Measurements from ENCODE around the gene ST8SIA6.

Gene ST8SIA6

GRCh38 chr10:17474595-17475323, 20.4 kb upstream of the ST8SIA6 start:
- in situ Hi-C loops (cut with HindIII; ENCODE audit: low pct_unique_long_range_greater_than_20kb, low sequenced_read_pairs), result no loop called here
- TF ChIP-seq JUND (IDR thresholded peaks at IDR 0.05; ENCODE audit: low read depth), result no peak
- DNase-seq (ENCODE audit: low read depth in 1 of 2, low spot score in 1 of 2), result peak in 1 of 2 experiments; percentile 76

- TF ChIP-seq JUND (IDR thresholded peaks at IDR 0.05; ENCODE audit: low read depth), result no peak
- in situ Hi-C loops (cut with HindIII; ENCODE audit: low pct_unique_long_range_greater_than_20kb, low sequenced_read_pairs), result no loop called here
- DNase-seq (ENCODE audit: low read depth in 1 of 2, low spot score in 1 of 2), result no peak
These were observed 19.0 kb upstream of the ST8SIA6 start for GRCh38 chr10:17473228-17473950.

GRCh38 chr10:17472481-17473227, 18.3 kb upstream of the ST8SIA6 start:
- DNase-seq (ENCODE audit: low read depth in 1 of 2, low spot score in 1 of 2), result no peak
- TF ChIP-seq JUND (IDR thresholded peaks at IDR 0.05; ENCODE audit: low read depth), result no peak
- in situ Hi-C loops (cut with HindIII; ENCODE audit: low pct_unique_long_range_greater_than_20kb, low sequenced_read_pairs), result no loop called here

- in situ Hi-C loops (cut with HindIII; ENCODE audit: low pct_unique_long_range_greater_than_20kb, low sequenced_read_pairs), result no loop called here
- TF ChIP-seq JUND (IDR thresholded peaks at IDR 0.05; ENCODE audit: low read depth), result no peak
- DNase-seq (ENCODE audit: low read depth in 1 of 2, low spot score in 1 of 2), result no peak
These were observed 15.9 kb upstream of the ST8SIA6 start for GRCh38 chr10:17470246-17470645.

- TF ChIP-seq JUND (IDR thresholded peaks at IDR 0.05; ENCODE audit: low read depth), result no peak
- in situ Hi-C loops (cut with HindIII; ENCODE audit: low pct_unique_long_range_greater_than_20kb, low sequenced_read_pairs), result no loop called here
- DNase-seq (ENCODE audit: low read depth in 1 of 2, low spot score in 1 of 2), result peak in 1 of 2 experiments; percentile 78
These were observed 11.1 kb upstream of the ST8SIA6 start for GRCh38 chr10:17465328-17466125.

GRCh38 chr10:17464545-17464944, 10.2 kb upstream of the ST8SIA6 start:
- no peak for DNase-seq (ENCODE audit: low read depth in 1 of 2, low spot score in 1 of 2)
- in situ Hi-C loops (cut with HindIII; ENCODE audit: low pct_unique_long_range_greater_than_20kb, low sequenced_read_pairs), result no loop called here
- no peak for TF ChIP-seq JUND (IDR thresholded peaks at IDR 0.05; ENCODE audit: low read depth)

- in situ Hi-C loops (cut with HindIII; ENCODE audit: low pct_unique_long_range_greater_than_20kb, low sequenced_read_pairs), result no loop called here
- no peak for TF ChIP-seq JUND (IDR thresholded peaks at IDR 0.05; ENCODE audit: low read depth)
- no peak for DNase-seq (ENCODE audit: low read depth in 1 of 2, low spot score in 1 of 2)
These were observed 6.4 kb upstream of the ST8SIA6 start for GRCh38 chr10:17460756-17461155.

- in situ Hi-C loops (cut with HindIII; ENCODE audit: low pct_unique_long_range_greater_than_20kb, low sequenced_read_pairs), result no loop called here
- TF ChIP-seq JUND (IDR thresholded peaks at IDR 0.05; ENCODE audit: low read depth), result no peak
- no peak for DNase-seq (ENCODE audit: low read depth in 1 of 2, low spot score in 1 of 2)
These were observed 2.7 kb upstream of the ST8SIA6 start for GRCh38 chr10:17457083-17457482.

- in situ Hi-C loops (cut with HindIII; ENCODE audit: low pct_unique_long_range_greater_than_20kb, low sequenced_read_pairs), result no loop called here
- no peak for TF ChIP-seq JUND (IDR thresholded peaks at IDR 0.05; ENCODE audit: low read depth)
- no peak for DNase-seq (ENCODE audit: low read depth in 1 of 2, low spot score in 1 of 2)
These were observed 1.7 kb upstream of the ST8SIA6 start for GRCh38 chr10:17456032-17456548.

GRCh38 chr10:17455015-17455520, 673 bp upstream of the ST8SIA6 start:
- in situ Hi-C loops (cut with HindIII; ENCODE audit: low pct_unique_long_range_greater_than_20kb, low sequenced_read_pairs), result no loop called here
- DNase-seq (ENCODE audit: low read depth in 1 of 2, low spot score in 1 of 2), result peak; percentile 23 to 50
- TF ChIP-seq JUND (IDR thresholded peaks at IDR 0.05; ENCODE audit: low read depth), result no peak

- DNase-seq (ENCODE audit: low read depth in 1 of 2, low spot score in 1 of 2), result peak; percentile 80 to 91
- in situ Hi-C loops (cut with HindIII; ENCODE audit: low pct_unique_long_range_greater_than_20kb, low sequenced_read_pairs), result no loop called here
- no peak for TF ChIP-seq JUND (IDR thresholded peaks at IDR 0.05; ENCODE audit: low read depth)
These were observed 863 bp downstream of the ST8SIA6 start for GRCh38 chr10:17453373-17454091.

All from T47D (cell line).